ENCODE measurements around the gene KAZN.

DNA sequence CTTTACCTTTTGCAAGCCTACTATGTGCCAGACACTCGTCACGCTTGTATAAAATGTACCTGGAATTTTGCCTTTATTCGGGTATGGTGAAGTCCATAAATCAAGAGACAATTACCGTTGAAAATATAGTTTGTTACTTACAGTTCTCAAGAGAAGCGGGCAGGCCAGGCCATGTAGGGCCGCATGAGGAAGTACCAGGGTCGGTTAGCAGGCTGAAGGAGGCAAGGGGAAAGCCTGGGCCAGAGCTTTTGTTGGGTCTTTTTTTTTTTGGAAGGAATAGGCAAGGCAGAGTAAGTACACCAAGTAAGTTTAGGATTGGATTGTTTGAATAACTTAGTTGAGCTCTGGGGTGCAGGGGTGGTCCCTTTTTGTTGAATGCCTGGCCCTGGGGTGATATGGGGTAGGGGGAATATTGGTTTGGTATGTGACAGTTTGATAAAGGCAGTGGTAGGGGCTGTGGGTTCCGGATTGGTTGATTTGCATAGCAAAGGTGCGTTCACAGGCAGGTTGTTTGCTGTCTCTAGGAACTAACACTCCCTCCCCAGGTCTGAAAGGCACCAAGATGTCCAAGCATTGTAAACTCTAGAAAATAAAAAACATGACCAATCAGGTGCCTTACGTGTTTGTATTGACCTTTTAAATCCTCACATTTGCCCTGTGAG is 80.7 kb downstream of the KAZN start:
- TF ChIP-seq, protein P1, sequence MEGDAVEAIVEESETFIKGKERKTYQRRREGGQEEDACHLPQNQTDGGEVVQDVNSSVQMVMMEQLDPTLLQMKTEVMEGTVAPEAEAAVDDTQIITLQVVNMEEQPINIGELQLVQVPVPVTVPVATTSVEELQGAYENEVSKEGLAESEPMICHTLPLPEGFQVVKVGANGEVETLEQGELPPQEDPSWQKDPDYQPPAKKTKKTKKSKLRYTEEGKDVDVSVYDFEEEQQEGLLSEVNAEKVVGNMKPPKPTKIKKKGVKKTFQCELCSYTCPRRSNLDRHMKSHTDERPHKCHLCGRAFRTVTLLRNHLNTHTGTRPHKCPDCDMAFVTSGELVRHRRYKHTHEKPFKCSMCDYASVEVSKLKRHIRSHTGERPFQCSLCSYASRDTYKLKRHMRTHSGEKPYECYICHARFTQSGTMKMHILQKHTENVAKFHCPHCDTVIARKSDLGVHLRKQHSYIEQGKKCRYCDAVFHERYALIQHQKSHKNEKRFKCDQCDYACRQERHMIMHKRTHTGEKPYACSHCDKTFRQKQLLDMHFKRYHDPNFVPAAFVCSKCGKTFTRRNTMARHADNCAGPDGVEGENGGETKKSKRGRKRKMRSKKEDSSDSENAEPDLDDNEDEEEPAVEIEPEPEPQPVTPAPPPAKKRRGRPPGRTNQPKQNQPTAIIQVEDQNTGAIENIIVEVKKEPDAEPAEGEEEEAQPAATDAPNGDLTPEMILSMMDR (conservative IDR thresholded peaks at IDR 0.05 in 1 of 2, IDR thresholded peaks at IDR 0.05 in 1 of 2; ENCODE audit: low read depth in 1 of 2, low read length in 2 of 2), result no peak
- TF ChIP-seq EZH2 (IDR thresholded peaks at IDR 0.05; ENCODE audit: low read length, missing control alignments), result no peak

Measured in fibroblast of lung (primary cell).